ENCODE results near the gene MGAT5B. TPM values are rescaled to one million over a fixed set of nuclear protein-coding genes. Genes with fewer than 3 reads are reported as not detected.

Gene MGAT5B
- total RNA-seq, 1 donor = 0.42 TPM

- Histone ChIP-seq H3K4me3 (ENCODE audit: low read length) (no peak overlapping the region), H3K9me3 (ENCODE audit: low read depth, low read length) (no peaks in the 10 kb centered on the region), H3K27me3 (ENCODE audit: insufficient read depth, low read length) (no peaks in the 10 kb centered on the region), H3K4me1 (ENCODE audit: insufficient read depth, low read length) (no peaks in the 10 kb centered on the region)
These were observed 32.5 kb downstream of the MGAT5B start for GRCh38 chr17:76900723-76901122.

DNA sequence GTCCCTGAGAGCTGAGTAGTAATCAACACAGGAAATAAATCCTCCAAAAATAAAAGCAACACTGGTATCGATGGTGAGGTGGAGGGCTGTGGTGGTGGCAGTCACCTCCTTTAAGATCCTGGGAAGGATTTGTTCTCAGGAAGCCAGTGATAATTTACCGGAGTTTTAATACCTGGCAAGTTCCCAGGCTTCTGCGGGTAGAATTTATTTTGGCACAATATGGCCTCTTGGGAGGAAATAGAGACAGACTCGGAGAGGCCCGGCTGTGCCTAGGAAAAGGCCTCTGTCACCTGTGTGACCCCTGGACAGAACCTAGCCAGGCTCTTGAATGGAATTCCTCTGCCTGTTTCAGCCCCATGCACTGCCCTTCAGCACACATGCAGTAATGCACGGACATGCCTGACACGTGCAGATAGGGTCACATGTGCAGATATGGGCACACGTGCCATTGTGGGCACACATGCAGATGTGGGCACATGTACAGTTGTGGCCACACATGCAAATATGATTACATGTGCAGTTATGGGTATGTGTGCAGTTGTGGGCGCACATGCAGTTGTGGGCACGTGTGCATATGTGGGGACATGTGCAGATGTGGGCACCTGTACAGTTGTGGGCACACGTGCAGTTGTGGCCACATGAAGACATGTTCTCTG, 33.5 kb downstream of the MGAT5B start:
- H3K4me3 ChIP-seq (ENCODE audit: low read length) = no peak overlapping the region
- H3K9me3 ChIP-seq (ENCODE audit: low read depth, low read length) = no peaks in the 10 kb centered on the region
- H3K27me3 ChIP-seq (ENCODE audit: insufficient read depth, low read length) = no peaks in the 10 kb centered on the region
- H3K4me1 ChIP-seq (ENCODE audit: insufficient read depth, low read length) = no peaks in the 10 kb centered on the region

GRCh38 chr17:76902476-76902875, 34.3 kb downstream of the MGAT5B start:
- Histone ChIP-seq H3K9me3 (ENCODE audit: low read depth, low read length) (no peaks in the 10 kb centered on the region), H3K4me3 (ENCODE audit: low read length) (no peak overlapping the region), H3K27me3 (ENCODE audit: insufficient read depth, low read length) (no peaks in the 10 kb centered on the region), H3K4me1 (ENCODE audit: insufficient read depth, low read length) (no peaks in the 10 kb centered on the region)

DNA sequence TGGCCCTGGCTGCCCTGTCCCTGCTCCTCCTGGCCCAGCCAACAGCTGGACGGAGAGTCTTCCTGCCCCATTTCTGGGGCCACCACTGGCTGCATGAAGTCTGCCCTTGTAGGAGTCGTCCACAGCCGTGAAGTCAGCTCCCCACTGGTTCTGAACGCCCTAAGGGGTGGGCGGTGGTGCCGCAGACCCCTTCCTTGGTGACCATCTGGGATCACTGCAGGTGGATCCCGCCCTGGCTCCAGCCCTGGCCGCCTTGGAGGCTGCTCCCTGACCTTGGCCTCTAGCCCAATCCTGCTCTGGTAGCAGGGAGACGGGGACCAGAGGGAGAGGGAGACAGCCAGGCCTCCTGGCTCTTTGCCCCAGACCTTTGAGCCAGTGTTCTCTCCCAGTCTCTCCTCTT, 35.4 kb downstream of the MGAT5B start:
- no peaks in the 10 kb centered on the region for H3K27me3 ChIP-seq (ENCODE audit: insufficient read depth, low read length)
- no peaks in the 10 kb centered on the region for H3K4me1 ChIP-seq (ENCODE audit: insufficient read depth, low read length)
- no peak overlapping the region for H3K4me3 ChIP-seq (ENCODE audit: low read length)
- H3K9me3 ChIP-seq (ENCODE audit: low read depth, low read length) = no peaks in the 10 kb centered on the region

- Histone ChIP-seq H3K27me3 (ENCODE audit: insufficient read depth, low read length) (no peaks in the 10 kb centered on the region), H3K4me1 (ENCODE audit: insufficient read depth, low read length) (no peaks in the 10 kb centered on the region), H3K9me3 (ENCODE audit: low read depth, low read length) (no peaks in the 10 kb centered on the region), H3K4me3 (ENCODE audit: low read length) (no peak overlapping the region)
These were observed 35.9 kb downstream of the MGAT5B start for GRCh38 chr17:76904116-76904515.

DNA sequence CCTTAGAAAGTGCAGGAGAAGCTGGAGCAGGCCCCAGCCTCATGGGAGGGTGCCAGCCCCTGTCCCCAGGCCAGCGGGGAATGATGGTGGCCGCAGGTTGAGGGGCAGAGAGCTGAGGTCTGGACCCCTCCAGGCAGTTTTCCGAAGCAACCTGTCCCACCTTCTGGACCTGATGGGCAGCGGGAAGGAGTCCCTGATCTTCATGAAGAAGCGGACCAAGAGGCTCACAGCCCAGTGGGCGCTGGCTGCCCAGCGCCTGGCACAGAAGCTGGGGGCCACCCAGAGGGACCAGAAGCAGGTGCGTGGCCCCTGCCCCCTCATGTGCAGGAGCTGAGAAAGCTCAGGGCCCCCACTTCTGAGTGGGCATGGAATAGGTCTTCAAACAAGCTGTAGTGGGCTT, 36.8 kb downstream of the MGAT5B start:
- Histone ChIP-seq H3K9me3 (ENCODE audit: low read depth, low read length) (no peaks in the 10 kb centered on the region), H3K4me1 (ENCODE audit: insufficient read depth, low read length) (no peaks in the 10 kb centered on the region), H3K4me3 (ENCODE audit: low read length) (no peak overlapping the region), H3K27me3 (ENCODE audit: insufficient read depth, low read length) (no peaks in the 10 kb centered on the region)

- H3K27me3 ChIP-seq (ENCODE audit: insufficient read depth, low read length) = no peaks in the 10 kb centered on the region
- H3K9me3 ChIP-seq (ENCODE audit: low read depth, low read length) = no peaks in the 10 kb centered on the region
- no peak overlapping the region for H3K4me3 ChIP-seq (ENCODE audit: low read length)
- H3K4me1 ChIP-seq (ENCODE audit: insufficient read depth, low read length) = no peaks in the 10 kb centered on the region
These were observed 37.6 kb downstream of the MGAT5B start for GRCh38 chr17:76905836-76906235.

- Histone ChIP-seq H3K4me3 (ENCODE audit: low read length) (no peak overlapping the region), H3K9me3 (ENCODE audit: low read depth, low read length) (no peaks in the 10 kb centered on the region), H3K27me3 (ENCODE audit: insufficient read depth, low read length) (no peaks in the 10 kb centered on the region), H3K4me1 (ENCODE audit: insufficient read depth, low read length) (no peaks in the 10 kb centered on the region)
These were observed 38.3 kb downstream of the MGAT5B start for GRCh38 chr17:76906463-76906862.

- Histone ChIP-seq H3K9me3 (ENCODE audit: low read depth, low read length) (no peaks in the 10 kb centered on the region), H3K4me1 (ENCODE audit: insufficient read depth, low read length) (no peaks in the 10 kb centered on the region), H3K4me3 (ENCODE audit: low read length) (no peak overlapping the region), H3K27me3 (ENCODE audit: insufficient read depth, low read length) (no peaks in the 10 kb centered on the region)
These were observed 39.1 kb downstream of the MGAT5B start for GRCh38 chr17:76907352-76907751.

- no peaks in the 10 kb centered on the region for H3K27me3 ChIP-seq (ENCODE audit: insufficient read depth, low read length)
These were observed 42.0 kb downstream of the MGAT5B start for GRCh38 chr17:76909971-76910760.

DNA sequence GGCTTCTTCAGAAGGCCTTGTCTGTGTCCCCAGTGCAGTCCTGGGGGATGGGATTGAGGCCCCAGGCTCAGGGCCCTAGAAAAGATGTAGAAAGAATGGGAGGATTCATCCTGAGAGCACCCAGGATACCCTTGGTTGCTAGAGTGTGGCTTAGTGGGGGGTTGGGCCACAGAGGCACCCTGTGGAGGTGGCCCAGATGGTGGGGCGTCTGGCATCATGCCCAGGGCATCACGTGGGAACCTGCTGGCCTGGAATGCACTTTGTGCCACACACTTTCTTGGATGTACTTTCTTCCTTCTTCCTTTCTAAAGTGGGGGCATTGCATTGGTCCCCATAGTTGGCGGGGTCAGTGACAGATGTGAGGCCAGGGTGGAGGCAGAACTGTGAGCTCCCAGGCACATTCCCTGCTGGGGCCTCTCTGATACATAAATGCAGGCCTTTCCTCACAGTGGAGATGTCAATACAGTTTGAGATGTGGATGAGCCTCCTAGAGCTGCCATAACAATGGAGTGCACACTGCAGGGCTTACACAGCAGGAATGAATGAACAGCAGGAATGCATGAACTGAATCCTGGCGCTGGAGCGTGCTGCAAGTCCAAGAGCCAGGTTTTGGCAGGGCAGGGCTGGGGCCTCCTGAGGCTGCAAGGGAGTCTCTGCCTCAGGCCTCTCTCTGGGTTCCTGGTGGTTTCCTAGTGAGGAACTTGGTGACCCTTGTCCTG, 43.3 kb downstream of the MGAT5B start:
- H3K4me3 ChIP-seq (ENCODE audit: low read length) = no peak overlapping the region
- no peaks in the 10 kb centered on the region for H3K27me3 ChIP-seq (ENCODE audit: insufficient read depth, low read length)
- no peaks in the 10 kb centered on the region for H3K4me1 ChIP-seq (ENCODE audit: insufficient read depth, low read length)
- no peaks in the 10 kb centered on the region for H3K9me3 ChIP-seq (ENCODE audit: low read depth, low read length)

More at GRCh38 chr17:76909971-76910760, 42.0 kb downstream of the MGAT5B start:
- no peak overlapping the region for H3K4me3 ChIP-seq (ENCODE audit: low read length)
- no peaks in the 10 kb centered on the region for H3K9me3 ChIP-seq (ENCODE audit: low read depth, low read length)
- H3K4me1 ChIP-seq (ENCODE audit: insufficient read depth, low read length) = no peaks in the 10 kb centered on the region

GRCh38 chr17:76912421-76913164, 44.4 kb downstream of the MGAT5B start:
- Histone ChIP-seq H3K4me3 (ENCODE audit: low read length) (no peak overlapping the region), H3K4me1 (ENCODE audit: insufficient read depth, low read length) (no peaks in the 10 kb centered on the region), H3K9me3 (ENCODE audit: low read depth, low read length) (no peaks in the 10 kb centered on the region), H3K27me3 (ENCODE audit: insufficient read depth, low read length) (no peaks in the 10 kb centered on the region)

DNA sequence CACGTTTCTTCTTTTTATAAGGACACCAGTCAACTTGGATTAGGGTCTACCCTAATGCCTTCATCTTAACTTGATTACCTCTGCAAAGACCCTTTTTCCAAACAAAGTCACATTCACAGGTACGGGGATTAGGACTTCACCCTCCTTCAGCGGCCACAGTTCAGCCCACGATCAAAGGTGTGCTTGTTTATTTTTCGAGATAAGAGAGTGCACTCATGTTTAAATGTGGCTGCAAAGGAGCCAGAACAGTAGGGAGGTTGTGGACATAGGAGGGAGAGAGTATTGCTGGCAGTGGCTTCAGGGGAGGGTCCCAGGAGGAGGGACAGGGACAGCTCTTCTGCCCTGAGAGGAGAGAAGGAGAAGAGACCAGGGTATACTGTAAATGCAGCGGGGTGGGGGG, 46.7 kb downstream of the MGAT5B start:
- H3K9me3 ChIP-seq (ENCODE audit: low read depth, low read length) = no peaks in the 10 kb centered on the region
- H3K4me3 ChIP-seq (ENCODE audit: low read length) = no peak overlapping the region
- no peaks in the 10 kb centered on the region for H3K4me1 ChIP-seq (ENCODE audit: insufficient read depth, low read length)
- H3K27me3 ChIP-seq (ENCODE audit: insufficient read depth, low read length) = no peaks in the 10 kb centered on the region

- H3K4me1 ChIP-seq (ENCODE audit: insufficient read depth, low read length) = no peaks in the 10 kb centered on the region
- H3K4me3 ChIP-seq (ENCODE audit: low read length) = no peak overlapping the region
- no peaks in the 10 kb centered on the region for H3K27me3 ChIP-seq (ENCODE audit: insufficient read depth, low read length)
- no peaks in the 10 kb centered on the region for H3K9me3 ChIP-seq (ENCODE audit: low read depth, low read length)
These were observed 47.8 kb downstream of the MGAT5B start for GRCh38 chr17:76915840-76916510.

Measured in mononuclear cell (primary cell).